Measurements from ENCODE around the gene FAM184B. TPM values are rescaled to one million over a fixed set of nuclear protein-coding genes. Genes with fewer than 3 reads are reported as not detected.

FAM184B gene
- total RNA-seq, 4 donors from 2014 or later: not detected

DNA sequence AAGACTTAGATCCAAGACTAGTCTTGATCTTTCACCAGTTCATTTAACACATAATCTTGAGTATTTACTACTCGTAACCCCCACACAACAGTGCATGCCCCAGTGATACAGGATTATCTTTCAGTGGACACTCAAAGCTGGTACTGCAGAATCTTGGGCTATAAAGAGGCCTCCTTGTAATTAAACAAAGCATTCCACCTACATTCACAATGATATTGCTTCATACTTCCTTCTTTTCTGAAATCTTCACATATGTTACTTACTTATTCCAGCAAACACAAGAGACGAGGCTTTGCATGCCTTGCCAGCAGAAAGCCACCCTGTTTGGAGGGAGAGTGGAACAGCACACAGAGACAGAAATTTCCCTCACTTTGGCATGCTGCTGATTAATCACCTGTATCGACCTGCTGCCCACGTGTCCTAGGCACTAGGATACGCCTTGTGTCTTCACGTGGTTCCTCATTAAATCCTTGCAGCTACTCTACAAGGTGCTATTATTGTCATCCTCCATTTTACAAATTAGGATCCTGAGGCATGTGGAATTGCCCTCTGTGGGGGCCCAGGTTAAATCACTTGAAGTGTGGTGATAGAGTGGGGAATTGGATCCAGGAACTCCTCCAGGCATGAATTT, 77.3 kb downstream of the FAM184B start:
- 75 to 82% methylated on average over 6 of the region's 6 CpGs for WGBS, 2 donors
- H3K36me3 ChIP-seq: no peaks in the 10 kb centered on the region
- no peak overlapping the region for H3K27ac ChIP-seq
- no peak for TF ChIP-seq EP300 (IDR thresholded peaks at IDR 0.05)
- TF ChIP-seq, protein P1, sequence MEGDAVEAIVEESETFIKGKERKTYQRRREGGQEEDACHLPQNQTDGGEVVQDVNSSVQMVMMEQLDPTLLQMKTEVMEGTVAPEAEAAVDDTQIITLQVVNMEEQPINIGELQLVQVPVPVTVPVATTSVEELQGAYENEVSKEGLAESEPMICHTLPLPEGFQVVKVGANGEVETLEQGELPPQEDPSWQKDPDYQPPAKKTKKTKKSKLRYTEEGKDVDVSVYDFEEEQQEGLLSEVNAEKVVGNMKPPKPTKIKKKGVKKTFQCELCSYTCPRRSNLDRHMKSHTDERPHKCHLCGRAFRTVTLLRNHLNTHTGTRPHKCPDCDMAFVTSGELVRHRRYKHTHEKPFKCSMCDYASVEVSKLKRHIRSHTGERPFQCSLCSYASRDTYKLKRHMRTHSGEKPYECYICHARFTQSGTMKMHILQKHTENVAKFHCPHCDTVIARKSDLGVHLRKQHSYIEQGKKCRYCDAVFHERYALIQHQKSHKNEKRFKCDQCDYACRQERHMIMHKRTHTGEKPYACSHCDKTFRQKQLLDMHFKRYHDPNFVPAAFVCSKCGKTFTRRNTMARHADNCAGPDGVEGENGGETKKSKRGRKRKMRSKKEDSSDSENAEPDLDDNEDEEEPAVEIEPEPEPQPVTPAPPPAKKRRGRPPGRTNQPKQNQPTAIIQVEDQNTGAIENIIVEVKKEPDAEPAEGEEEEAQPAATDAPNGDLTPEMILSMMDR (IDR thresholded peaks at IDR 0.05): no peak
- TF ChIP-seq POLR2A (IDR thresholded peaks at IDR 0.05): no peak
- no peak overlapping the region for H3K4me3 ChIP-seq
- DNase-seq (ENCODE audit: low spot score in 2 of 2): no peak
- no peaks in the 10 kb centered on the region for H3K27me3 ChIP-seq
- no peaks in the 10 kb centered on the region for H3K4me1 ChIP-seq
- peaks cover 0 to 9% (median 2%) of the 10 kb centered on the region in 4 donors for H3K9me3 ChIP-seq

DNA sequence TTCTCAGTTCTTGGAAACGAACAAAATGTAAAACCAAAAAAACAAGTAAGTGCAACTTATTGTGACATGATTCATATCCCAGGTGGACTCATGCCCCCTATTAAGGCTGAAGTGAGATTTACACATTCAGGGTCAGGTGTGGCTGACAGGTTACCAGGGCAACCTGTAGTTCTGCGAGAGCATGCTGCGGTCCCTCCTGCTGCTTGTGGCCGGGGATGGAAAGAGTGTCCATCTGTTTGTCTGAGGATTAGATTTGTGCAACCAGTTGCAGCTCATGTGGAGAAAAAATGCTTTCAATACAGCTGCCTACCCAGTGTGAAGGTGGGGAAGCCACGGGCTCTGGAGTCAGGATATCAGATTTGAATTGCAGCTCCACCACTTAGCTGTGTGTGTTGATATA, 78.8 kb downstream of the FAM184B start:
- no peaks in the 10 kb centered on the region for H3K36me3 ChIP-seq
- H3K9me3 ChIP-seq: peaks cover 0 to 14% (median 2%) of the 10 kb centered on the region in 4 donors
- H3K27me3 ChIP-seq: no peaks in the 10 kb centered on the region
- H3K4me1 ChIP-seq: no peaks in the 10 kb centered on the region
- H3K4me3 ChIP-seq: no peak overlapping the region
- TF ChIP-seq POLR2A (IDR thresholded peaks at IDR 0.05): no peak
- TF ChIP-seq, protein P1 (IDR thresholded peaks at IDR 0.05): no peak
- no peak for TF ChIP-seq EP300 (IDR thresholded peaks at IDR 0.05)
- 79 to 80% methylated on average over 5 of the region's 5 CpGs for WGBS, 2 donors
- DNase-seq (ENCODE audit: low spot score in 2 of 2): no peak
- H3K27ac ChIP-seq: no peak overlapping the region

DNA sequence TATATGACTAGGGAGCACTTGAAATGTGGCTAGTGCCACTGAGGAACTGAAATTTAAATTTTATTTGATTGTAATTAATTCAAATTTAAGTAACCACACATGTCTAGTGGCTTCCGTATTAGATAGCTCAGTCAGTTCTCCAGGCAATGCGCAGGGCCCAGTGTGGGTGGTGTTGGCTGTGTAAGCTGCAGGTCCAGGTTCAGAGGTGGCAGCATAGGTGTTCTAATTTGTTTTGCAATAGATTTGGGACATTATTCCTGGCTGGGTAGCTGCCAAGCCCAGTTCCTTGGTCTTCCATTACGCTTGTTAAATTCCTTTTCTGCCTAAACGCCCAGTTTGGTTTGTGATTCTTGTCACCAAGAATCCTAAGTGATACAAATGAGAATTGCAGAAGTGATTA, 79.5 kb downstream of the FAM184B start:
- Histone ChIP-seq H3K4me3 (no peak overlapping the region), H3K4me1 (no peaks in the 10 kb centered on the region), H3K27me3 (no peaks in the 10 kb centered on the region), H3K36me3 (no peaks in the 10 kb centered on the region), H3K27ac (no peak overlapping the region), H3K9me3 (peaks cover 0 to 14% (median 2%) of the 10 kb centered on the region in 4 donors)
- no peak for TF ChIP-seq POLR2A (IDR thresholded peaks at IDR 0.05)
- no peak for TF ChIP-seq EP300 (IDR thresholded peaks at IDR 0.05)
- TF ChIP-seq, protein P1 (IDR thresholded peaks at IDR 0.05): no peak
- WGBS, 2 donors: 93 to 95% methylated on average over 4 of the region's 4 CpGs
- DNase-seq (ENCODE audit: low spot score in 2 of 2): no peak

GRCh38 chr4:17701138-17701839, 80.1 kb downstream of the FAM184B start:
- no peak for TF ChIP-seq EP300 (IDR thresholded peaks at IDR 0.05)
- no peak for TF ChIP-seq POLR2A (IDR thresholded peaks at IDR 0.05)
- Histone ChIP-seq H3K27ac (no peak overlapping the region), H3K4me1 (no peaks in the 10 kb centered on the region), H3K27me3 (no peaks in the 10 kb centered on the region), H3K36me3 (no peaks in the 10 kb centered on the region), H3K4me3 (no peak overlapping the region), H3K9me3 (peaks cover 0 to 14% (median 2%) of the 10 kb centered on the region in 4 donors)
- no peak for DNase-seq (ENCODE audit: low spot score in 2 of 2)
- 82 to 84% methylated on average over 8 of the region's 8 CpGs for WGBS, 2 donors

DNA sequence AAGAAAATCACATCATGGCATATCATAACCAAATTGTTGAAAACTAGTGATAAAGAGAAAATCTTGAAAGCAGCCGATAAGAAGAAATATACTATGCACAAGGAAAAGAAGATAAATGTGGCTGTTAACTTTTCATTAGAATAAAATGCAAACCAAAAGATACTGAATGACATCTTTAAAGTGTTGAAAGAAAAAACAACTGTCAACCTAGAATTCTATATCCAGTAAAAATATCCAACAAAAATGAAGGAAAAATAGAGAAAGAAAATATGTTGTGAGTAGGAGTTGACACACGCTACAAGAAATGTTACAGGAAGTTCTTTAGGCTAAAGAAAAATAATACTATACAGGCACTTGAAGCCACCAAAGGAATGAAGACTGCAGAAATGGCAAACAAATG, 82.0 kb downstream of the FAM184B start:
- no peaks in the 10 kb centered on the region for H3K4me1 ChIP-seq
- DNase-seq (ENCODE audit: low spot score in 2 of 2): no peak
- H3K27ac ChIP-seq: no peak overlapping the region
- TF ChIP-seq, protein P1 (IDR thresholded peaks at IDR 0.05): no peak
- no peak for TF ChIP-seq EP300 (IDR thresholded peaks at IDR 0.05)
- TF ChIP-seq POLR2A (IDR thresholded peaks at IDR 0.05): no peak
- H3K9me3 ChIP-seq: peaks cover 0 to 14% (median 2%) of the 10 kb centered on the region in 4 donors
- 74 to 82% methylated on average over 2 of the region's 2 CpGs for WGBS, 2 donors
- no peaks in the 10 kb centered on the region for H3K36me3 ChIP-seq
- no peaks in the 10 kb centered on the region for H3K27me3 ChIP-seq
- H3K4me3 ChIP-seq: no peak overlapping the region
